HEK293 (cell line): ENCODE measurements around the gene SERTAD2.

Experiments
- CTCF ChIA-PET: fragments of 350-600 bp; formaldehyde crosslinking; extraction: SDS; loops from one replicate; lab custom pipeline; 2021; ENCODE audit warnings: antibody characterized with exemption; lab: Yijun Ruan, JAX
- POLR2A ChIA-PET: fragments of 300-600 bp; formaldehyde crosslinking; extraction: SDS; loops from one replicate; lab custom pipeline; 2020; ENCODE audit warnings: antibody characterized with exemption, inconsistent platforms; lab: Yijun Ruan, JAX
- H3K27ac ChIP-seq: fragments of 200-500 bp; sonication (Bioruptor generic); 2 replicates; pipeline ENCODE4 v1.5.1; 2014; ENCODE audit warnings: low read depth, low read length, control low read depth, inconsistent platforms; ENCODE audit errors: extremely low read depth
- H3K36me3 ChIP-seq, 2 experiments: fragments of 200-500 bp in 1 of 2; sonication (Bioruptor generic) in 1 of 2; 1 replicate in 1 of 2; 2 replicates in 1 of 2; pipeline ENCODE4 v1.5.1; 2014 to 2017; ENCODE audit warnings: inconsistent platforms in 2 of 2, low read length in 2 of 2; ENCODE audit not compliant: control insufficient read depth in 2 of 2, insufficient read depth in 1 of 2
- H3K4me1 ChIP-seq: fragments of 200-500 bp; sonication (Bioruptor generic); 2 replicates; pipeline ENCODE4 v1.5.1; 2014; ENCODE audit warnings: mild to moderate bottlenecking, low read length, inconsistent platforms; ENCODE audit not compliant: control insufficient read depth, insufficient read depth
- H3K4me3 ChIP-seq: 2 replicates; pipeline ENCODE4 v1.5.1; 2011; ENCODE audit warnings: low read depth, mild to moderate bottlenecking, control low read depth, low read length, moderate library complexity
- H3K9me3 ChIP-seq: fragments of 200-500 bp; sonication (Bioruptor generic); 2 replicates; pipeline ENCODE4 v1.5.1; 2014; ENCODE audit warnings: low read depth, low read length, inconsistent platforms; ENCODE audit not compliant: control insufficient read depth, insufficient read depth
- FEZF1 ChIP-seq: fragments of 450-650 bp; formaldehyde crosslinking; IDR thresholded peaks from 2 replicates; pipeline ENCODE4 v1.5.1; 2016; ENCODE audit warnings: missing biosample characterization, missing genetic modification characterization
- HIC1 ChIP-seq: fragments of 450-650 bp; formaldehyde crosslinking; IDR thresholded peaks from 2 replicates; pipeline ENCODE4 v1.5.1; 2016; ENCODE audit warnings: missing biosample characterization, missing genetic modification characterization
- OSR2 ChIP-seq: fragments of 450-650 bp; formaldehyde crosslinking; IDR thresholded peaks from 2 replicates; pipeline ENCODE4 v1.5.1; 2016; ENCODE audit warnings: missing biosample characterization, missing genetic modification characterization
- PRDM6 ChIP-seq: fragments of 450-650 bp; formaldehyde crosslinking; IDR thresholded peaks from 2 replicates; pipeline ENCODE4 v1.5.1; 2017; ENCODE audit warnings: missing biosample characterization, missing genetic modification characterization
- ZFP69B ChIP-seq: fragments of 450-650 bp; formaldehyde crosslinking; IDR thresholded peaks from 2 replicates; pipeline ENCODE4 v1.5.1; 2016; ENCODE audit warnings: missing biosample characterization, missing genetic modification characterization
- ZNF302 ChIP-seq: fragments of 450-650 bp; formaldehyde crosslinking; IDR thresholded peaks from 2 replicates; pipeline ENCODE4 v1.5.1; 2016; ENCODE audit warnings: missing biosample characterization, missing genetic modification characterization, low read depth
- ZNF335 ChIP-seq: fragments of 450-650 bp; formaldehyde crosslinking; conservative IDR thresholded peaks from 2 replicates; pipeline ENCODE4 v1.5.1; 2016; ENCODE audit warnings: missing biosample characterization, missing genetic modification characterization
- ZNF433 ChIP-seq: fragments of 450-650 bp; formaldehyde crosslinking; IDR thresholded peaks from 2 replicates; pipeline ENCODE4 v1.5.1; 2016; ENCODE audit warnings: missing biosample characterization, missing genetic modification characterization, low read depth
- ZNF529 ChIP-seq: fragments of 450-650 bp; formaldehyde crosslinking; IDR thresholded peaks from 2 replicates; pipeline ENCODE4 v1.5.1; 2017; ENCODE audit warnings: missing genetic modification characterization, missing biosample characterization; ENCODE audit not compliant: insufficient replicate concordance
- ZNF660 ChIP-seq: fragments of 450-650 bp; IDR thresholded peaks from 2 replicates; pipeline ENCODE4 v1.5.1; 2018; ENCODE audit warnings: missing biosample characterization, mild to moderate bottlenecking, missing genetic modification characterization
- TF ChIP-seq, protein P1 (sequence below): fragments of 450-650 bp; formaldehyde crosslinking; IDR thresholded peaks from 2 replicates; pipeline ENCODE4 v1.5.1; 2016; ENCODE audit warnings: missing biosample characterization, missing genetic modification characterization
- TF ChIP-seq, protein P2 (sequence below): fragments of 450-650 bp; IDR thresholded peaks from 2 replicates; pipeline ENCODE4 v1.5.1; 2018; ENCODE audit warnings: missing biosample characterization, missing genetic modification characterization

Gene SERTAD2

GRCh38 chr2:64685430-64685829 lies 31.7 kb upstream of the SERTAD2 start:
- Histone ChIP-seq H3K4me1 (no peaks in the 10 kb centered on the region), H3K27ac (no peak overlapping the region)
- CTCF ChIA-PET, result interaction anchor here (0.6 to 1.5 kb wide), 2 partner anchors 62 to 630 kb away, joined by 3 read pairs; no protein-coding TSS in a partner anchor
- TF ChIP-seq, protein P1, sequence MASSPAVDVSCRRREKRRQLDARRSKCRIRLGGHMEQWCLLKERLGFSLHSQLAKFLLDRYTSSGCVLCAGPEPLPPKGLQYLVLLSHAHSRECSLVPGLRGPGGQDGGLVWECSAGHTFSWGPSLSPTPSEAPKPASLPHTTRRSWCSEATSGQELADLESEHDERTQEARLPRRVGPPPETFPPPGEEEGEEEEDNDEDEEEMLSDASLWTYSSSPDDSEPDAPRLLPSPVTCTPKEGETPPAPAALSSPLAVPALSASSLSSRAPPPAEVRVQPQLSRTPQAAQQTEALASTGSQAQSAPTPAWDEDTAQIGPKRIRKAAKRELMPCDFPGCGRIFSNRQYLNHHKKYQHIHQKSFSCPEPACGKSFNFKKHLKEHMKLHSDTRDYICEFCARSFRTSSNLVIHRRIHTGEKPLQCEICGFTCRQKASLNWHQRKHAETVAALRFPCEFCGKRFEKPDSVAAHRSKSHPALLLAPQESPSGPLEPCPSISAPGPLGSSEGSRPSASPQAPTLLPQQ (tag by site-specific recombination), result peak; percentile 91
- TF ChIP-seq ZFP69B (tag by site-specific recombination) (peak; percentile 63; the same call in 1 of the 2 replicates), FEZF1 (tag by site-specific recombination) (peak; percentile 38; the same call in 1 of the 2 replicates), ZNF433 (tag by site-specific recombination) (no peak)
- TF ChIP-seq, all 188 proteins: peak for 3
- no peaks in the 10 kb centered on the region for H3K36me3 ChIP-seq
- POLR2A ChIA-PET, result no interaction called here
- H3K4me3 ChIP-seq, result no peak overlapping the region
- no peaks in the 10 kb centered on the region for H3K9me3 ChIP-seq

DNA sequence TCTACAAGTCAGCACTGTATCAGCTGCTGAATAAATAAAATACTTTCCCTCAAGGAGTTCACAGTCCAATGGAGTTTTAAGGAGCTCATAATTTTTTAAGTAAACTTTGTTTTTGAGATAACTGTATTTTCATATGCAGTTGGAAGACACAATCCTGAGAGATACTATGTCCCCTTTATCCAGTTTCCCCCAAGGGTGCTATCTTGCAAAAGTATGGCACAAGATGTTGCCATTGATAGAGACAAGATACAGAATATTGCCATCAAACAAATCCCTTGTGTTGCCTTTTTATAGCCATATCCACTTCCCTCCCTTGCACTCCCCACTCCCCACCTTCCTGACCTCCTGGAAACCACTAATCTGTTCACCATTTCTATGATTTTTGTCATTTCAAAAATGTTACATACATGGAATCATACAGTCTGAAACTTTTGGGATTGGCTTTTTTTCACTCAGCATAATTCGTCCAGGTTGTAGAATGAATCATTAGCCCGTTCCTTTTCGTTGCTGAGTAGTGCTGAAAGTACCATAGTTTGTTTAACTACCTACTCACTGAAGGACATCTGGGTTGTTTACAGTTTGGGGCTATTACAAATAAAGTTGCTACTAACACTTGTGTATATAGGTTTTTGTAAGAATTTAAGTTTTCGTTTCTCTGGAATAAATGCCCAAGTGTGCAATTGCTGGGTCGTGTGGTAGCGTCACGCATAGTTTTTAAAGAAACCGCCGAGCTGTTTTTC lies 30.2 kb upstream of the SERTAD2 start:
- ChIA-PET CTCF (no interaction called here), POLR2A (no interaction called here)
- no peak overlapping the region for H3K4me3 ChIP-seq
- peaks cover 10% of the 10 kb centered on the region for H3K4me1 ChIP-seq
- no peaks in the 10 kb centered on the region for H3K36me3 ChIP-seq
- no peak for TF ChIP-seq HIC1 (tag by site-specific recombination)
- peak; percentile 96 for TF ChIP-seq ZNF529 (tag by site-specific recombination)
- H3K27ac ChIP-seq, result no peak overlapping the region
- no peaks in the 10 kb centered on the region for H3K9me3 ChIP-seq

- ChIA-PET CTCF (no interaction called here), POLR2A (no interaction called here)
- no peaks in the 10 kb centered on the region for H3K9me3 ChIP-seq
- no peak overlapping the region for H3K27ac ChIP-seq
- H3K4me1 ChIP-seq, result peaks cover 10% of the 10 kb centered on the region
- no peak overlapping the region for H3K4me3 ChIP-seq
- no peaks in the 10 kb centered on the region for H3K36me3 ChIP-seq
- TF ChIP-seq, protein P2, sequence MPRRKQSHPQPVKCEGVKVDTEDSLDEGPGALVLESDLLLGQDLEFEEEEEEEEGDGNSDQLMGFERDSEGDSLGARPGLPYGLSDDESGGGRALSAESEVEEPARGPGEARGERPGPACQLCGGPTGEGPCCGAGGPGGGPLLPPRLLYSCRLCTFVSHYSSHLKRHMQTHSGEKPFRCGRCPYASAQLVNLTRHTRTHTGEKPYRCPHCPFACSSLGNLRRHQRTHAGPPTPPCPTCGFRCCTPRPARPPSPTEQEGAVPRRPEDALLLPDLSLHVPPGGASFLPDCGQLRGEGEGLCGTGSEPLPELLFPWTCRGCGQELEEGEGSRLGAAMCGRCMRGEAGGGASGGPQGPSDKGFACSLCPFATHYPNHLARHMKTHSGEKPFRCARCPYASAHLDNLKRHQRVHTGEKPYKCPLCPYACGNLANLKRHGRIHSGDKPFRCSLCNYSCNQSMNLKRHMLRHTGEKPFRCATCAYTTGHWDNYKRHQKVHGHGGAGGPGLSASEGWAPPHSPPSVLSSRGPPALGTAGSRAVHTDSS (tag by site-specific recombination), result no peak
- no peak for TF ChIP-seq ZNF302 (tag by site-specific recombination)
- TF ChIP-seq, all 188 proteins: peak for 0
Measured at GRCh38 chr2:64681479-64681967, 27.8 kb upstream of the SERTAD2 start.

DNA sequence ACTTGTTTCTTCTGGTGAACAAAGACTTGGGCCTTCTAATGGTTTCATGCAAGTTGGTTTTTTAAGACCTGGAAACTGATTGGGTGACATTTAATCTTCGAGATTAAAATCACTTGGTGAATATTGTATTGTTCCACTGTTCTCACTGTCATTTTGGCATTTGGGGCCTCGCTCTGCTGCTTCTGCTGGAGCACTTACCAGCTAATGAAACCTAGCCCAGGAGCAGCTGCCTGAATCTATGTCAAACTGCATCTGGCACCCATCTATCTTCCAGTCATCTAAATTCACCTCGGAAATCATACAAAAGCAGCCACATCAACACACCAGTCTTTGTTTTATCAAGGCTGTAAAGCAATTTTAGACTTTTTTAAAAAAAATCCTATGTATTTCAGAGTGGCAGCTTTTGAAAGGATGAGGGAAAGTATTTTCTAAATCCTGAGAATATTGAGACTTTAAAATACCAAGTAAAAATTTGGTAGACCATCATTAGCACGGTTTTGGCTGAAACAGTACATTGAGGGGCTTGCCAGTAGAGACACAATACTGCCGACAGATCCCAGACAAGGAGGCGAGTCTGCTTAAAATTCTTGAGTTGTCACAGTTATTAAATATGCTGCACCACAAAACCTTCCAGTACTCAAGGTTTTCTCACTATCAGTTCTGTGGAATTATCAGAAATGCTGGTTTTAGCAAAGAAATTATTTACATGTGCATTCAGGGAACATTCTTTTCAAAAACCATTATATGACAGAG lies 26.1 kb upstream of the SERTAD2 start:
- Histone ChIP-seq H3K4me3 (no peak overlapping the region), H3K4me1 (peaks cover 19% of the 10 kb centered on the region), H3K36me3 (no peaks in the 10 kb centered on the region), H3K9me3 (no peaks in the 10 kb centered on the region), H3K27ac (no peak overlapping the region)
- TF ChIP-seq ZNF660 (tag by site-specific recombination) (no peak), OSR2 (peak; percentile 34; the same call in 1 of the 2 replicates), ZNF335 (tag by site-specific recombination) (peak; percentile 29), PRDM6 (0 out of 2 replicates have a peak, but pooled peaks have one; percentile 42)
- CTCF ChIA-PET, result interaction anchor here (0.8 kb wide), 1 partner anchor 184 kb away, joined by 3 read pairs; no protein-coding TSS in a partner anchor
- POLR2A ChIA-PET, result interaction anchor here (0.5 to 1.8 kb wide), 2 partner anchors 70 to 71 kb away, joined by 3 to 6 read pairs; no protein-coding TSS in a partner anchor
